ENCODE results near the gene ASPN.

GRCh38 chr9:92424340-92424739 lies 58.0 kb downstream of the ASPN start, which contains the start of gene OMD:
- TF ChIP-seq BACH1 (IDR thresholded peaks at IDR 0.05; ENCODE audit: borderline replicate concordance), result no peak
- TF ChIP-seq SIN3A (IDR thresholded peaks at IDR 0.05; ENCODE audit: low read depth, low read length), result no peak
- TF ChIP-seq EZH2 (IDR thresholded peaks at IDR 0.05; ENCODE audit: borderline replicate concordance, control insufficient read depth, low read depth, low read length), result no peak
- no peak for TF ChIP-seq RAD21 (IDR thresholded peaks at IDR 0.05; ENCODE audit: insufficient read depth, low read depth, low read length)
- no peak for TF ChIP-seq SUZ12 (IDR thresholded peaks at IDR 0.05; ENCODE audit: unreplicated experiment)
- no peak for TF ChIP-seq GABPA (IDR thresholded peaks at IDR 0.05; ENCODE audit: low read depth)
- TF ChIP-seq STAT3 (IDR thresholded peaks at IDR 0.05; ENCODE audit: low read depth, low read length), result no peak

Measured in GM12878 (cell line).